Cardiac septum (tissue), 1 donor: ENCODE measurements around the gene EZH2. TPM values are rescaled to one million over a fixed set of nuclear protein-coding genes. Genes with fewer than 3 reads are reported as not detected.

Experiments
- DNase-seq: peaks from one replicate; pipeline ENCODE4 v3.0.0-alpha.2; 2020; ENCODE audit warnings: low spot score
- intact Hi-C: fragments of 100-400 bp; cut with DNase I; formaldehyde crosslinking; loops from one replicate; pipeline ENCODE4 v1.14.0; 2022
- total RNA-seq: library from RNA; stranded (reverse); fragmentation: NEBNext Ultra II Directional; extraction: Animal tissue kit (Norgen Biotek cat#: 25700); gene quantifications from one replicate; pipeline ENCODE4 v1.2.1, GENCODE V29; 2021
- donor health status: DM: no; HTN: no; CAD: no.

Gene EZH2
- total RNA-seq, 1 donor from 2014 or later: 1.5 TPM

DNA sequence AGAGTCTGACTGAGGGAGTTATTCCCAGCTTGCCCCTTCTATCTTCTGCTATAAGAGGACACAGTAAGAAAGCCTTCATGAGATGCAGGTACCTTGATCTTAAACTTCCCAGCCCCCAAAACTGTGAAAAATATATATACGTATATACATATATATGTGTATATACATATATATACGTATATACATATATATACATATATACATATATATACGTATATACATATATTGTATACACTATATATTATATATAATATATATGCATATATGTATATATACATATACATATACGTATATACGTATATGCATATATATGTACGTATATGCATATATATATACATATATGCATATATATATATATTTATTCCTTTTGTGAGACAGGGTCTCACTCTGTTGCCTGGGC lies 17.7 kb downstream of the EZH2 start:
- DNase-seq: no peak
- intact Hi-C loops: no loop called here

DNA sequence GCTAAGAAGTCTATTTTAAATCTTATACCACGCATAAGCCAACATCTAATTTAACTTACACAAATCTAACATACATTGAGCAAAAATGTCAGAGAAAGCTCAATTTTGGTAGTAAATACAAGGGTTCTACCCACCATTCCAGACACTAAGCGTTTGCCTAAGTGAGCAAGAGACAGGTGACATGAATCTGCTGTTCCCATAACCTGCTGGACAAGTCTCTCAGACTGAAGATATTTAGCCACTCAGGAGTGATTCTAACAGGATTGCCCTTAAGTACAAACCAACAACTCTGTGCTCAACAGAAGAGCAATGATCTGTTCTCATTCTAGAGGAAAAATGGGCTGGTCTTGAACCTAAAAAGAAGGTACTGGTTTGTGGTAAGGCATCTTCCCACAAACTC lies 18.8 kb downstream of the EZH2 start:
- intact Hi-C loops: no loop called here
- DNase-seq: no peak

- DNase-seq: no peak
- intact Hi-C loops: no loop called here
Measured at GRCh38 chr7:148863324-148863723, 20.8 kb downstream of the EZH2 start.

GRCh38 chr7:148862481-148862880 lies 21.6 kb downstream of the EZH2 start:
- DNase-seq: no peak
- intact Hi-C loops: no loop called here

- intact Hi-C loops: loop anchor here (5.0 kb wide), 1 partner anchor 104 kb away; no protein-coding TSS in a partner anchor
- DNase-seq: no peak
Measured at GRCh38 chr7:148858489-148858888, 25.6 kb downstream of the EZH2 start.

DNA sequence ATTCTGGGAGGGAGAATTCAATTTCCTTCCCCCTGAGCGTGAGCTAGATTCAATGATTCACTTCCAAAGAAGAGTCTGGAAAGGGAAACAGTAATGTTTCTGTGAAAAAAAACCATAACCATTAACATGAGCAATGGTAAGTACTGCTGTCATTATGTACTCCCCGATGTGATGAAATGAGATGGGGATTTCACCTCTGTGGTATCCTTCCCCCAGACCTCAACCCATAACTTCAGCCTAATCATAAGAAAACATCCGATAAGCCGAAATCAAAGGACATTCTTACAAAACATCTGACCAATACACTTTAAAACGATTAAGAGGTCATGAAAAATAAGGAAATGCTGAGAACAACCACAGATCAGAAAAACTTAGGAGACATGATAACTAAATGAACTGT lies 27.2 kb downstream of the EZH2 start:
- intact Hi-C loops: loop anchor here (5.0 kb wide), 1 partner anchor 105 kb away; no protein-coding TSS in a partner anchor
- no peak for DNase-seq

GRCh38 chr7:148856578-148856881 lies 27.6 kb downstream of the EZH2 start:
- intact Hi-C loops: loop anchor here (5.0 kb wide), 1 partner anchor 106 kb away; no protein-coding TSS in a partner anchor
- no peak for DNase-seq

GRCh38 chr7:148854983-148855382 lies 29.1 kb downstream of the EZH2 start:
- DNase-seq: no peak
- intact Hi-C loops: loop anchor here (5.0 kb wide), 1 partner anchor 107 kb away; no protein-coding TSS in a partner anchor

DNA sequence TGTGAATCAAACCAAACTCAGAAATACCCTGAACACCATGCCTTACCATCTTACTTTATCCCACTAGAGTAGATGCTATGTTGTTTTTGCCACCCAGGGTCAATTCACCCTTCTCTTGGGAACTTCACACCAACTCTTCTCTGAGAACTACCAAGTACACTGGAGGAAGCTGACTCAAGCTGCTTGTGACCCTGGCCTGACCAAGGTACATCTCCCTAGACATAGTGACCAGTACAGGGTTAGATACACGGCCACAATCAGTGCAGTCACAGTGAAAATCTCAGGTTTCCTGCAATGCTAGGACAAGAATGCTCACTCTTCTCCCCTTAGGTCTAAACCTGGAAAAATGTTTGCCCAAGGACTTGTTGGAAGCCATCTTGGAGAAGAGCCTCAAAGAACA lies 31.8 kb downstream of the EZH2 start:
- intact Hi-C loops: no loop called here
- DNase-seq: no peak

DNA sequence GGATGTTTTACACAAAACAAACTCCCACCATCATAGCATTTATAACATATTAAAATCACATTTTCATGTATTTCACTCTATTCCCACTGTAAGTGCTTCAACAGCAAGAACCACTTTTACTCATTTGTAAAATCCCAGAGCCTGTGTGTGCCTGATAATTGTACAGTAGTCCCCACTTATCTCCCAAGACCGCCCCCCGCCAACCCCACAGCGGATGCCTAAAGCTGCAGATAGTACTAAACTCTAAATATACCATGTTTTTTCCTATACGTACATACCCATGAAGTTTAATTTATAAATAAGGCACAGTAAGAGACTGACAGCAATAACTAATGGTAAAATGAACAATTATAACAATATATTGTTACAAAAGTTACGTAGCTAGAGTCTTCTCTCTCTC lies 33.5 kb downstream of the EZH2 start:
- DNase-seq: no peak
- intact Hi-C loops: no loop called here

DNA sequence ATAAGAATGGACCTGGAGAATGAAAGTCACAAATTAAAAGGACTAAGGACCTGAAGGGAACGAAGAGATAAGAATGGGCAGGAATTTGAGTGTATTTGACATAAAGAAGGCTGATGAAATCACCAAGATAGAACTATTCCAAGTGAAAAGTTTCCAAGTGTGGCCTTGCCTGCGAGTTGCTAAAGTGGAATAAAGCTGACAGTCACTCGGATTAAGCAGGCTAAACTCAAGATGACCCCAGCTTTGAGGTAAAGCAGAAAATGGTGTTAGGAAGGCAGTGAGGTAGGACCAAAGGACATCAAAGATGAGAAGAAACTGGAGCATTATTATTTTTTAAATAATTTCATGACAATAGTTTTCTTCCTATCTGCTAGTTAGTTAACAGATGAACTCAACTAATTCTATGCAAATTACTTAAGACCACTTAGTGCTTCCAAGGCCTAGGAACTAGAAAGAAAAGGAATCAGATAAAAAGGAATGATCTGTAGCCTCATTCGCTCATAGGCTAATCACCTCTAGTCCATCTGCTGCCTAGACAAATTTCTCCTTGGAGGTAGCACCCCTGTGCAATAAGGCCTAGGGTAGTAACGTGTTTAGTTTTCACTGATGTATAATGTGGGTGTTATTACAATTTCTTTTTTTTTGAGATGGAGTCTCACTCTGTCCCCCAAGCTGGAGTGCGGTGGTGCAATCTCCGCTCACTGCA lies 34.5 kb downstream of the EZH2 start:
- intact Hi-C loops: no loop called here
- no peak for DNase-seq

GRCh38 chr7:148847815-148848734 lies 36.0 kb downstream of the EZH2 start:
- DNase-seq: no peak
- intact Hi-C loops: no loop called here

- intact Hi-C loops: no loop called here
- no peak for DNase-seq
Measured at GRCh38 chr7:148838905-148839304, 45.2 kb downstream of the EZH2 start.

GRCh38 chr7:148835854-148836253 lies 48.2 kb downstream of the EZH2 start:
- DNase-seq: no peak

GRCh38 chr7:148834605-148835004 lies 49.5 kb downstream of the EZH2 start:
- intact Hi-C loops: no loop called here
- no peak for DNase-seq

More at GRCh38 chr7:148835854-148836253, 48.2 kb downstream of the EZH2 start:
- intact Hi-C loops: no loop called here

GRCh38 chr7:148831782-148832181 lies 52.3 kb downstream of the EZH2 start:
- no peak for DNase-seq
- intact Hi-C loops: no loop called here

GRCh38 chr7:148830897-148831692 lies 53.0 kb downstream of the EZH2 start:
- DNase-seq: no peak
- intact Hi-C loops: no loop called here

GRCh38 chr7:148828965-148829364 lies 55.1 kb downstream of the EZH2 start:
- no peak for DNase-seq
- intact Hi-C loops: no loop called here

- intact Hi-C loops: no loop called here
- no peak for DNase-seq
Measured at GRCh38 chr7:148825338-148825737, 58.8 kb downstream of the EZH2 start.

DNA sequence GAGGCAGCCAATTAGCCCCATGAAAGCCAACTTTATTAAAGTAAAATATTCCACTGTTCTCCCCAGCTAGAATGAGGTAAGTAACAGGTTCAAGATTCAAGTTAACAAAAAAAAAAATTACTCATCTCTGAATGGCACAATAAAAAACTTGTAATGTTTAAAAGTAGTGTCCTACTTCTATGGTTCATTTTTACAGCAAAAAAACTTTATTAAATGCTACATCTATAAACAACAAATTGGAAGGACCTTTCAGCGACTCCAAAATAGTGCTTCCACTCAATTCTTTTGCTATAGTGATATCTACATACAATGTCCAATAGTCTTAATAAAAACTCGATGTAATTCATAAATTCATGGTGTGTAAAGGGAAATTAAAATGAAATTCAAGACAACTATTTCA lies 59.2 kb downstream of the EZH2 start:
- intact Hi-C loops: no loop called here
- DNase-seq: no peak
